ENCODE measurements around the gene GTF2F1.
A peak's percentile ranks its signal among the peaks of the same experiment; 100 is the strongest.
"Not testable (repeated sequence)": the region's sequence is repeated elsewhere in the genome, so short reads cannot be mapped to it uniquely, and the experiment has no call there.

The GTF2F1 gene

GRCh38 chr19:6354098-6354674 lies 38.8 kb downstream of the GTF2F1 start:
- peak in 1 of 2 experiments; percentile 12 for DNase-seq

DNA sequence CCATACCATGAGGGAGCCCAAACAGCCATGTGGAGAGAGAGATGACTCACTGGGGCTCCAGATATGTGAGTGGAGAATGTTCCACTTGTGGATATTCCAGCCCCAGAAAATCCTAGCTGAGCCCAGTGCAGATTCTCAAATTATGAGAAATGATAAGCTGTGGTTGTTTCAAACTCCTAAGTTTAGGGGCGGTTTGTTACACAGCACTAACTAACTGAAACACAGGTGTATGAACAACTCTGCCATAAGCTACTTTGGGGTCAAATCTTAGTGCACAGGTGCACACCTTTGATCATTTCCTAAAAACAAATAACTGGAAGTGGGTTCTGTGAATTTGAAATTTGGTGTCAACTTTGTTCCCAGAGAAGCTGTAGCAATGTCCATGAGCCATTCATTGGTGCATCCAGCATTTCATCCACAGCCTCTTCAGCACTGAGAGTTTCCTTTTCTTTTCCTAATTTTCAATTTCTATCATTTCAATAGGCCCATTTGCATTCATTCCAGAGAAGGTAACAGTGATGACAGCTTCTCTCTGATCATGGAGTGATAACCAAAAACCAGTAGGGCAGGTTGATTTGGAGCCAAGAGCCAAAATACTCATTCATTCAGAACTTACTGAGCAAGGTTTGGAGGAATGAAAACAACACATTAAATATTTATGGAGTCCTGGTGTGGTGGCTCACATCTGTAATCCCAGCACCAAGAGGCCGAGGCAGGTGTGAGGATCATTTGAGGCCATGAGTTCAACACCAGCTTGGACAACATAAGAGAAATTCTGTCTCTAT lies 40.4 kb downstream of the GTF2F1 start:
- DNase-seq, result no peak

DNA sequence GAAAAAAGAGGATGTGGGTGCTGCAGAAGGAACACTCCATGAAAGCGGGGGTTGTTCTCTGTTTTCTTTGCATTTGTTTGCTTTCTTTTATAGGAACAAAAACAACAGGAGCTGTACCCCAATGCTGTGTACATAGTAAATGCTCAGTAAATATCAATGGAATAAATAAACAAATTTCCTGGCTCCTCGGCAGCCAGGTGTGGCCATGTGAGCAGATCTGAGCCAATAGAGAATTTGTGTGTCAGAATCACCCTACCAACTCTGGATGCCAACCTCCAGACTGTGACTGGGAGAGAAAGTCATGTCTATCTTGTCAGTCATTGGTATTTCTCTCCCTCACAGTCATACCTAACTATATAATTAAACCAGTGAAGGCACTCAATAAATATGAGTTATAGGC lies 42.3 kb downstream of the GTF2F1 start:
- no peak for DNase-seq

- not testable (repeated sequence) for DNase-seq
These were observed 43.7 kb downstream of the GTF2F1 start for GRCh38 chr19:6349271-6349670.

DNA sequence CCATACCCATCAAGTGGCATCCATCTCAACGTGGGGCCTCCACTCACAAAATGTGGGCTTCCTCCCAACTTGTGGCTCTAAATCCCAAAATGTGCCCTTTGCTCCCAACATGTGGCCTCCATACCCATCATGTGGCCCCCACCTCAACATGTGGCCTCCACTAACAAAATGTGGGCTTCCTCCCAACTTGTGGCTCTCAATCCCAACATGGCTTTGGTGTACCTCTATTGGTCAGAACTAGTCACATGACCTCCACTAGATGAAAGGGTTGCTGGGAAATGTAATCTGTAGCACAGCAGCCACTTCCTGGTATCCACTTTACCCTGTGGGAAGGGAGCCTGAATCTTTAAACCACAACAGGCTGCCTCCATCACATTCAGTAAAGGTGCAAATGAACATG lies 49.5 kb downstream of the GTF2F1 start:
- no peak for DNase-seq

DNA sequence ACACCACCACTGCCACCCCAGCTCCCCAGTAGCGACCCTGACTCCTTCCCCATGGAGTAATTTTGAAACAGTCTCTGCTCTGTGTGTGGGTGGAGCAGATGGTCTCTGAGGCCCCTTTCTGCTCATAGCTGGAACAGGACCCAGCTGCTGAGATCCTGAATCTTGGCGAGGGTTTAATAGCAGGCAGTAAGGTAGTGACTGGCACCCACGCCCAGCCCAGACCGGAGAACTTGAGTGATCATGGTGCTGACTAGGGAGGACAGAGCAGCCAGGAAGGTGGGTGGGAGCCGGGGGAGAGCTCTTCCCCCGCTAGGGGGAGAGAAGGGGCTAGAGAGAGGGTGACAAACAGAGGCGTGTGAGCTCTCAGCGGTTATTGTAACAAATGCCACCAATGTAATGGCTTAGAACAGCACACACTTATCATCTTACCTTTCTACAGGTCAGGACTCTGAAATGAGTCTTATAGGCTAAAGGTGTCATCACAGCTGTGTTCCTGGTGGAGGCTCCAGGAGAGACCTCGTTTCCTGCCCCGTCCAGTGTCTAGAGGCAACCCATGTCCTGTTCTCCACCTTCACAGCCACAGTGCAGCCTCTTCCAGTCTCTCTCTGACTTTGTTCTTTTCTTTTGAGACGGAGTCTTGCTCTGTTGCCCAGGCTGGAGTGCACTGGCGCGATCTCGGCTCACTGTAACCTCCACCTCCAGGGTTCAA lies 52.3 kb downstream of the GTF2F1 start:
- DNase-seq, result no peak

- no peak for DNase-seq
These were observed 58.3 kb downstream of the GTF2F1 start for GRCh38 chr19:6334490-6335285.

DNA sequence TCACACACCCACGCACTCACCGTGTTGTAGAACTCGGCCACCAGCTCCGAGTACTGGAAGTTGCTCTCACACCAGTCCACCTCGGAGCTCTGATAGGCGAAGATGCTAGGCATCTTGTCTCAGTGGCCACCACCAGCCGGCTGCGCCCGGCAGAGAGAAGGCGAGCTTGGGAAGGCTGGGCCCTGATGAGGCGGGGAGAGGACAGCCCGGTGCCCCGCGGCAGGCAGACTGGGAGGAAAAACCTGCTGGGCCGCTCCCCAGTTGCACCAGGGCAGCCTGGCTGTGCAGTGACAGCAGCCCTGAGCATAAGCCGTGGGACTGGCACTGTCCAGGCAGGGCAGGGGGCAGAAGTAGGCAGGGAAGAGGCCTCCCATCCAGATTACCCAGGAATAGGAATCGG lies 59.5 kb downstream of the GTF2F1 start, which contains the start of gene ACER1:
ACER1 (minus strand) TSS at position 174 of the 400 bp plus-strand sequence; CDS start at position 113, 61 bp downstream.
- DNase-seq, result no peak
